NCI-H2081 (cell line): Measurements from ENCODE around the gene SEC24C.

Experiments used
- DNase-seq, 2 experiments: peaks; one replicate each; lab custom pipeline; 2025; lab: John Stamatoyannopoulos, UW

The SEC24C gene

DNA sequence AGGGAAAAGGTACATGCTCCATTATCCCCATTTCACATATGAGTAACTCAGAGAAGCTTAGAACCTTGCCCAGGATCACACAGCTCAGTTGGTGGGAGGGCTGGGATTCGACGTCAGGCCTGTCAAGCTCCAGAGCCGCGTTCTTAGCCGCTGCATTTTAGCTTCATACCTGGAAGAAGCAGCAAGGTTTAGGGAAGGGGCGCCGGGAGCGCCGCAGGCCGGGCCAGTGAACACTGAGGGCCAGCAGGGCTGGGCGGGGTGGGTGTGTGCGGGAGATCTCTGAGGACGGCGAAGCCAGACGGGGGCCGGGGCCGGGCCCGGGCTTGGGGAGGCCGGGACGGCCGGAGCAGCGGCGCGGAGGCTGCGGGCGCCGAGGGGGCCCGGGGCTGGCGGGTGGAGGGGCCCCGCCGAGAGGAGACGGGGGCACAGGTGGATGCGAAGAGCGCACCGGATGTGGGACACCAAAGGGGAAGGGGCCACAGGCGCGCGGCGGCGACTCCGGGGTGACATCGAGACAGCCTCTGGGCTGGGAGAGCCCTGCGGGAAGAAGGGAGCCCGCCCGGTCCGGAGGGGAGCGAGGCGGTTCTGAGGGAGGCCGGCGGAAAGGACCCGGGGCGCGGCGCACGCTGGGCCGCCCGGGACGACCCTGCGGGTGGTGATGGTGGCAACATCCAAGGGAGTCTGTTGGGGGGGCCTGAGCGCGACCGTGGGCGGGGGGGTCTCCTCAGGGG, 66.7 kb downstream of the SEC24C start:
- DNase-seq: no peak

- DNase-seq: no peak
Measured at GRCh38 chr10:73812657-73813056, 68.5 kb downstream of the SEC24C start.

DNA sequence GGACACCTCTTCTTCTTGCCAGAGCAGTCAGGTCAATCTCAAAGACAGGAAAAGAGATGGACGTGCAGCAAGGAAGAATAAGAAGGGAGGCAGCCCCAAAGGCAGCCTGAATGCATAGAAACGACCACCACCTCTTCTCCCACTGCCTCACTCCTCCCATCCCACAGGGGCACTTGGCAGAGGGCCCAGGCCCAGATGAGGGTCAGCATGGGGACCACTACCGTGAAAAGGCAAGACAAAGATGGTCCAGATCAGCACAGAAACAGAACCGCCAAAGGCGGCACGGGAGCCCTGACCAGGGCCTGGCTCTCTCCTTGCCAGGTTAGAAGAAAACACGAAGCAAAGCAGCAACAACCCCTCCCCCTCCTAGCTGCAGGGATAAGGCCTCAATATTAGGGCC, 69.2 kb downstream of the SEC24C start:
- no peak for DNase-seq

- no peak for DNase-seq
Measured at GRCh38 chr10:73814276-73814895, 70.2 kb downstream of the SEC24C start.

DNA sequence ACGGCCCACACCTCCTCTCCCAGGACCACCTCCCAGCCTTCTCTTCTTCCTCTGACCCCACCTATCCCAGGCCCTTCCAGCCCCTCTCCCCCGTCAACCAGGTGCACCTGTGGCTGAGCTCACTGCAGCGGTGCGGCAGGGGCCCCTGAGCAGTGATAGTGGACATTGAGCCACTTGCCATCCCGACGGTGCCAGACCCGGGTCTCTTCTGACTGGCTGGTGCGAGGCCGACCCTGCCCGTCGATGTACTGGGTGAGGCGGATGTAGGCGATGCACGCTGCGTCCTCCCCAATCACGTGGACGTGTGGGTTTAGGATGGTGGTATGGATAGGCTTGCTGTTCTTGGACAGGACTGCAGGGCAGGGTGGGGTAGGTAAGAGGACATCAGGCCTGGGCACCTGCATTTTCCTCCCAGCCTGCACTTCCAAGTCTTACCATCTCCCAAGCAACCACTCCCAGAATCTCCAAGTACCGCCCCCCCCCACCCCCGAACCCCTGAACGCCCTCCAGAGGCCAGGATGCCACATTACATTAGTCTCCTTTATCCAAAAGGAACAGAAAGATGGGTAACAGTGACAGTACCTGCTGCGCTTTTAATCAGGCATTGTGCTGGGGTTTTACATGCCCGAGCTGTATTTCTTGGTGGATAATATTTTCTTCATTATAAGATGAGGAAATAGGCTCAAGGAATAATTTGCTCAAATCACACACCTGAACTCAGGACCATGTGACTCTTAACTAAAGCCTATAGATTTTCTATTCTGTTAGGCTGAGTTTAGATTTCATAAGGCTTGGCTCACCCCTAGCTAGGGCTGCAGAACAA, 70.9 kb downstream of the SEC24C start:
- no peak for DNase-seq

DNA sequence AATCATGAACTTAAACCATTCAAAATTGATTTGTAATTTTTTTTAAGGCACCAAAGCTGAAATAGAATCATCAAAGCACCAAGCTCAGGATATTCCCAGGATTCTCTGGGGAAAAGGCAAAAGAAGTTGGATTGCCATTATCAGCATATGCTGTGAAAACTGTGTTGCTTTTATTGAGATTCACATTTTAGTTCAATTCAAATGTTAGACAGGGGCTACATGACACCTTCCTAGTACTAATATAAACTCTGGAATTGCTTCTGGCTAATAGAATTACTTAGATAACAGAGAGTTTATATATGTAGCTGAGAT, 71.5 kb downstream of the SEC24C start:
- DNase-seq: no peak

- DNase-seq: no peak
Measured at GRCh38 chr10:73816917-73817729, 73.0 kb downstream of the SEC24C start.

GRCh38 chr10:73817826-73818225, 73.7 kb downstream of the SEC24C start:
- DNase-seq: no peak

GRCh38 chr10:73818402-73818801, 74.2 kb downstream of the SEC24C start:
- DNase-seq: no peak

GRCh38 chr10:73819081-73819480, 74.9 kb downstream of the SEC24C start:
- DNase-seq: no peak

DNA sequence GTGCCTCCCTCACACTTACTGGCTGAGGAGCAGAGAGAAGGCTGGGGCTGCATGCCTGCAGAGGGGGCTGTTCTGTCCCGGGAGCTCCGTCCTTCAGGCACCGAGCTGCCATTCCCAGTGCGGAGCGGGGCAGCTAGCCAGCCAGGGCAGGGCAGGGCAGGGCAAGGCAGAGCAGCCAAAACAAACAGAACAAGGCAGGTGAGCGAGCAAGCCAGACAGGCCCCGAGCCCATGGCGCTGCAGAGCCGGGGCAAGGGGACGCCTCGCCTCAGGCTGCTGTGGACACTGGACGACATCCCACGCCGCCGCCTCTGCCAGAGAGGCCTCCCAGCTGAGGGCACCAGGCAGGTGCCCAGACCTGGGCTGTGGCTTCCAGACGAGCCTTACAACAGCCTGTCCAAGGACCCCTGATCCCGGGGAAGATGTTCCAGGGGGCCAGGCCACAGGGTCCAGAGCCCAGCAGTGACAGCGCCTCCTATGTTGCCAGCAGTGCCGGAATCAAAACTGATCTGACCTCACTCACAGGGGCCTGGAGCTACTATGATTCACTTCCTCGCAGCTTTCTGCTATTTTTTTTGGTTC, 75.4 kb downstream of the SEC24C start:
- no peak for DNase-seq
